Type B pancreatic cell (in vitro differentiated cells): Measurements from ENCODE around the gene MSH2. TPM values are rescaled to one million over a fixed set of nuclear protein-coding genes. Genes with fewer than 3 reads are reported as not detected.
"Not testable (repeated sequence)": the region's sequence is repeated elsewhere in the genome, so short reads cannot be mapped to it uniquely, and the experiment has no call there.

Source experiments
- DNase-seq: peaks from one replicate; pipeline ENCODE4 v3.0.0; 2021; ENCODE audit warnings: mixed read lengths; ENCODE audit not compliant: unreplicated experiment; ENCODE audit errors: extremely low spot score
- H3K27ac Mint-ChIP-seq: 2 replicates; pipeline ENCODE4 v1.8.0; 2021; ENCODE audit warnings: mild to moderate bottlenecking, mixed read lengths
- H3K27me3 Mint-ChIP-seq: 2 replicates; pipeline ENCODE4 v1.8.0; 2021; ENCODE audit warnings: mixed read lengths
- H3K36me3 Mint-ChIP-seq: 2 replicates; pipeline ENCODE4 v1.8.0; 2021; ENCODE audit warnings: mixed read lengths
- H3K4me1 Mint-ChIP-seq: one replicate; pipeline ENCODE4 v1.8.0; 2021; ENCODE audit warnings: mixed read lengths; ENCODE audit not compliant: unreplicated experiment
- H3K4me3 Mint-ChIP-seq: 2 replicates; pipeline ENCODE4 v1.8.0; 2021; ENCODE audit warnings: mild to moderate bottlenecking, mixed read lengths
- H3K9me3 Mint-ChIP-seq: 2 replicates; pipeline ENCODE4 v1.8.0; 2021; ENCODE audit warnings: mixed read lengths
- total RNA-seq: library from RNA; stranded (reverse); gene quantifications from 2 replicates; pipeline ENCODE4 v1.2.1, GENCODE V29; 2021; ENCODE audit warnings: low replicate concordance
- TF ChIP-seq, protein P1 (sequence below): fragments of 200-600 bp; sonication (generic); conservative IDR thresholded peaks from 2 replicates; pipeline ENCODE4 v1.5.0; 2021; ENCODE audit warnings: antibody characterized with exemption, mild to moderate bottlenecking

Gene MSH2
- total RNA-seq, 1 donor from 2014 or later: 53.3 TPM

DNA sequence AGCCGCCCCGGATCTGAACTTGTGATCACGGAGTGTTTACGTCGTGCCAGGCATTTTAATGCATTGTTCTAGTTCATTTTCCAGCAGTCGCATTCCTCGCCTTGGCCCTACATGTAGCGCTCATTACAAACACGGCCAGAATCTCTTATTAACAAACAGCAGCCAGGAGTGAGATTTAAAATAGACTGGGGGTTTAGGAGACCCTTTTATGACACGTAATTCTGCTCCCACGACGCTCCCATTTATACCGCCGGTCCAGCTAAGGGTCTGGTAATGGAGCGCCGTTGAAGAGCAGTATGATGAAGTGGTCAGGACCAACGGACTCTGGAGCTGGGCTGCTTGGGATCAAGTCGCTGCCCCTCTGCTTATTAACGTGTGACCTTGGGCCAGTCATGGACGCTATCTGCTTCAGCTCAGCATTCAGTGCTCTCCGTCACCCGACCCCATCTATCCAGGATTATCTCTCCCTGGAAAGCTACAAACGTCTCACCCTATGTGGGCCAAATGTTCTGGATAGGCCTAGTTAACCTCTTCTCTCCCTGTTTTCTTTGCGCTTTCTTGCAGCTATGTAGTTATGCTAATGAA is 745 bp downstream of the MSH2 start:
- Mint-ChIP-seq H3K36me3 (peaks cover 34% of the 10 kb centered on the region), H3K27ac (peak overlapping the region; percentile 97), H3K27me3 (no peaks in the 10 kb centered on the region), H3K9me3 (peaks cover 5% of the 10 kb centered on the region), H3K4me1 (peaks cover 19% of the 10 kb centered on the region), H3K4me3 (peak overlapping the region; percentile 97)
- TF ChIP-seq, protein P1, sequence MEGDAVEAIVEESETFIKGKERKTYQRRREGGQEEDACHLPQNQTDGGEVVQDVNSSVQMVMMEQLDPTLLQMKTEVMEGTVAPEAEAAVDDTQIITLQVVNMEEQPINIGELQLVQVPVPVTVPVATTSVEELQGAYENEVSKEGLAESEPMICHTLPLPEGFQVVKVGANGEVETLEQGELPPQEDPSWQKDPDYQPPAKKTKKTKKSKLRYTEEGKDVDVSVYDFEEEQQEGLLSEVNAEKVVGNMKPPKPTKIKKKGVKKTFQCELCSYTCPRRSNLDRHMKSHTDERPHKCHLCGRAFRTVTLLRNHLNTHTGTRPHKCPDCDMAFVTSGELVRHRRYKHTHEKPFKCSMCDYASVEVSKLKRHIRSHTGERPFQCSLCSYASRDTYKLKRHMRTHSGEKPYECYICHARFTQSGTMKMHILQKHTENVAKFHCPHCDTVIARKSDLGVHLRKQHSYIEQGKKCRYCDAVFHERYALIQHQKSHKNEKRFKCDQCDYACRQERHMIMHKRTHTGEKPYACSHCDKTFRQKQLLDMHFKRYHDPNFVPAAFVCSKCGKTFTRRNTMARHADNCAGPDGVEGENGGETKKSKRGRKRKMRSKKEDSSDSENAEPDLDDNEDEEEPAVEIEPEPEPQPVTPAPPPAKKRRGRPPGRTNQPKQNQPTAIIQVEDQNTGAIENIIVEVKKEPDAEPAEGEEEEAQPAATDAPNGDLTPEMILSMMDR: no peak
- no peak for DNase-seq

DNA sequence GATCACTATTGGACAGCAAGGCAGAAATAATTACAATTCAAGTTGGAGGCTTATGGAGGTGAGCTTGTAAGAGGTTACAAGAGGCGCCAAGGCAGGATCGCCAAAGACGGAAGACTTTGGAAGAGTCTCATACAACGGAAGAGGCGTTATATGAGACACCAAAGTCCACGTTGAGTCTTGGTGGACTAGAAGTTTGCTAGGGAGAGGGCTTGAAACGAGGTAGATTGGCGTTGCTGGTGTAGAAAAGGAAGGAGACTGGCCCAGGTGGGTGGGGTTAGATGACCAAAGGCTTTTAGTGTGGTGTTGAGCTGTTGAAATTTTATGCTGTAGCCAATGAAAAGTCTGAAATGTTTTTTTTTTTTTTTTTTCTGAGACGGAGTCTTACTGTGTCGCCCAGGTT is 1.4 kb downstream of the MSH2 start:
- peaks cover 5% of the 10 kb centered on the region for H3K9me3 Mint-ChIP-seq
- H3K27me3 Mint-ChIP-seq: no peaks in the 10 kb centered on the region

DNA sequence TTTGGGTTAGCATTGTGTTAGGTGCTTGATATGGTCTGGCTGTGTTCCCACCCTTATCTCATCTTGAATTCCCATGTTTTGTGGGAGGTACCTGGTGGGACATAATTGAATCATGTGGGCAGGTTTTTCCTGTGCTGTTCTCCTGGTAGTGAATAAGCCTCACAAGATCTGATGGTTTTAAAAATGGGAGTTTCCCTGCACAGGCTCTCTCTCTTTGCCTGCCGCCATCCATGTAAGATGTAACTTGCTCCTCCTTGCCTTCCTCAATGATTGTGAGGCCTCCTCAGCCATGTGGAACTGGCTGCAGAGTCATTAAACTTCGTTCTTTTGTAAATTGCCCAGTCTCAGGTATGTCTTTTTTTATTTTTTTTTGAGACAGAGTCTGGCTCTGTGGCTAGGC is 2.8 kb downstream of the MSH2 start:
- TF ChIP-seq, protein P1: no peak
- H3K27ac Mint-ChIP-seq: no peak overlapping the region
- no peaks in the 10 kb centered on the region for H3K27me3 Mint-ChIP-seq
- peaks cover 19% of the 10 kb centered on the region for H3K4me1 Mint-ChIP-seq
- H3K4me3 Mint-ChIP-seq: peak overlapping the region; percentile 53
- no peak for DNase-seq
- H3K36me3 Mint-ChIP-seq: peaks cover 37% of the 10 kb centered on the region
- peaks cover 5% of the 10 kb centered on the region for H3K9me3 Mint-ChIP-seq

More for the DNA sequence above, 1.4 kb downstream of the MSH2 start:
- DNase-seq: no peak
- Mint-ChIP-seq H3K4me1 (peaks cover 19% of the 10 kb centered on the region), H3K4me3 (peak overlapping the region; percentile 97), H3K36me3 (peaks cover 34% of the 10 kb centered on the region), H3K27ac (peak overlapping the region; percentile 97)
- TF ChIP-seq, protein P1: no peak

DNA sequence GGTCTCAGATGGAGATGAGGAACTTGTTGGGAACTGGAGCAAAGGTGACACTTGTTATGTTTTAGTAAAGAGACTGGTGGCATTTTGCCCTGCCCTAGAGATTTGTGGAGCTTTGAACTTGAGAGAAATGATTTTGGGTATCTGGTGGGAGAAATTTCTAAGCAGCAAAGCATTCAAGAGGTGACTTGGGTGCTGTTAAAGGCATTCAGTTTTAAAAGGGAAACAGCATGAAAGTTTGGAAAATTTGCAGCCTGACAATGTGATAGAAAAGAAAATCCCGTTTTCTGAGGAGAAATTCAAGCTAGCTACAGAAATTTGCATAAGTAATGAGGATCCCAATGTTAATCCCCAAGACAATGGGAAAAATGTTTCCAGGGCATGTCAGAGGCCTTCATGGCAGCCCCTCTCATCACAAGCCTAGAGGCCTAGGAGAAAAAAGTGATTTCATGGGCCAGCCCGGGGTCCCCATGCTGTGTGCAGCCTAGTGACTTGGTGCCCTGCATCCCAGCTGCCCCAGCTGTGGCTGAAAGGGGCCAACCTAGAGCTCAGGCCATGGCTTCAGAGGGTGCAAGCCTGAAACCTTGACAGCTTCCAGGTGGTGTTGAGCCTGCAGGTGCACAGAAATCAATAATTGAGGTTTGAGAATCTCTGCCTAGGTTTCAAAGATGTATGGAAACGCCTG is 3.8 kb downstream of the MSH2 start:
- not testable (repeated sequence) for DNase-seq, H3K27ac Mint-ChIP-seq, H3K9me3 Mint-ChIP-seq, H3K27me3 Mint-ChIP-seq, H3K4me3 Mint-ChIP-seq
- Mint-ChIP-seq H3K36me3 (peaks cover 37% of the 10 kb centered on the region), H3K4me1 (peaks cover 19% of the 10 kb centered on the region)

DNA sequence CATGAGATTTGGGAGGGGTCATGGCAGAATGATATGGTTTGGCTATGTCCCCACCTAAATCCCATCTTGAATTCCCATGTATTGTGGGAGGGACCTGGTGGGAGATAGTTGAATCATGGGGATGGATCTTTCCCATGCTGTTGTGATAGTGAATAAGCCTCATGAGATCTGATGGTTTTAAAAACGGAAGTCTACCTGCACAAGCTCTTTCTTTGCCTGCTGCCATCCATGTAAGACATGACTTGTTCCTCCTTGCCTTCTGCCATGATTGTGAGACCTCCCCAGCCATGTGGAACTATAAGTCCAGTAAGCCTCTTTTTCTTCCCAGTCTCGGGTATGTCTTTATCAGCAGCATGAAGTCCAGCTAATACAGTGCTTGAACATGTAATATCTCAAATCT is 5.0 kb downstream of the MSH2 start:
- H3K27me3 Mint-ChIP-seq, H3K27ac Mint-ChIP-seq, DNase-seq, H3K4me3 Mint-ChIP-seq, H3K9me3 Mint-ChIP-seq: not testable (repeated sequence)
- H3K4me1 Mint-ChIP-seq: peaks cover 13% of the 10 kb centered on the region
- peaks cover 37% of the 10 kb centered on the region for H3K36me3 Mint-ChIP-seq

DNA sequence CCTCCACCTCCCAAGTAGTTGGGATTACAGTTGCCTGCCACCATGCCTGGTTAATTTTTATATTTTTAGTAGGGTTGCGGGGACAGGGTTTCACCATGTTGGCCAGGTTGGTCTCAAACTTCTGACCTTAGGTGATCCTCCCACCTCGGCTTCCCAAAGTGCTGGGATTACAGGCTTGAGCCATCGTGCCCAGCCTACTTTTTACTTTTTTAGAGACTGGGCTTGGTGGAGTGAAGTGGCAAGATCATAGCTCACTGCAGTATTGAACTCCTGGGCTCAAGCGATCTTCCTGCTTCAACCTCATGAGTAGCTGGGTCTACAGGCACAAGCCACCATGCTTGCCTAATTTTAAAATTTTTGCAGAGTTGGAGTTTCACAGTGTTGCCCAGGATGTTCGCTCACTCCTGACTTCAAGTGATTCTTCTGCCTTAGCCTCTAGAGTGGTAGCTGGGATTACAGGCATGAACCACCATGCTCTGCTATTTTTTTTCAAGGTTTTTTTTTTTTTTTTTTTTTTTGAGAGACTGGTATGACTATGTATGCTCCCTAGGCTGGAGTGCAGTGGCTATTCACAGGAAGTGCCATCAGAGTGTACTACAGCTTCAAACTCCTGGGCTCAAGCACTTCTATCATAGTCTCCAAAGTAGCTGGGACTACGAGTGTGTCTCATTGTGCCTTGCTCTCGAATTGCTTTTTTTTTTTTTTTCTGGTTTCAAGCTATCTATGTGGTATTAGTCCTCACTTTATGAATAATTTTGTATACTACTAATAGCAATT is 11.9 kb downstream of the MSH2 start:
- Mint-ChIP-seq H3K4me1 (no peaks in the 10 kb centered on the region), H3K4me3 (no peak overlapping the region), H3K36me3 (peaks cover 21% of the 10 kb centered on the region), H3K27me3 (no peaks in the 10 kb centered on the region), H3K9me3 (no peaks in the 10 kb centered on the region), H3K27ac (no peak overlapping the region)
- TF ChIP-seq, protein P1: no peak
- DNase-seq: peak; percentile 18
